Measurements from ENCODE around the gene KCNG3. TPM values are rescaled to one million over a fixed set of nuclear protein-coding genes. Genes with fewer than 3 reads are reported as not detected.

Gene KCNG3
- total RNA-seq, 1 experiment from 2014 or later = 1.3 TPM

DNA sequence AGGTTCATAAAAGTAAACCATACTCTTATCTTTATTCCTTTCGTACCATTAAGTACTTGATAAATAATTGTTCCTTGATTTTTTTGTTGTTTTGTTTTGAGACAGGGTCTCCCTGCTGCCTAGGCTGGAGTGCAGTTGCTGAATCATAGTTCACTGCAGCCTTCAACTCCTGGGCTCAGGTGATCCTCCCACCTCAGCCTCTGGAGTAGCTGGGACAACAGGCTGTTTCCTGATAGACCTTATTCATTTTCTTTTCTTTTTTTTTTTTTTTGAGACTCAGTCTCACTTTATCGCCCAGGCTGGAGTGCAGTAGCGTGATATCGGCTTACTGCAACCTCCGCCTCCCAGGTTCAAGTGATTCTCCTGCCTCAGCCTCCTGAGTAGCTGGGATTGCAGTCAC is 5.5 kb downstream of the KCNG3 start:
- CTCF ChIA-PET = no interaction called here
- Histone ChIP-seq H4K20me1 (ENCODE audit: insufficient read depth) (no peaks in the 10 kb centered on the region), H3K4me3 (no peak overlapping the region), H3K27me3 (ENCODE audit: insufficient read depth, low read depth) (no peaks in the 10 kb centered on the region), H3K36me3 (ENCODE audit: low read depth) (no peaks in the 10 kb centered on the region), H3K9me2 (ENCODE audit: insufficient read depth) (no peaks in the 10 kb centered on the region), H3K79me2 (ENCODE audit: low read depth) (no peaks in the 10 kb centered on the region; the same call in 1 of the 2 replicates), H3F3A (ENCODE audit: insufficient read depth, low read depth) (peaks cover 16% of the 10 kb centered on the region; the same call in 1 of the 2 replicates), H3K27ac (no peak overlapping the region), H3K4me2 (no peak overlapping the region), H2AFZ (no peak overlapping the region), H3K9me3 (ENCODE audit: insufficient read depth, low read depth) (no peaks in the 10 kb centered on the region), H3K4me1 (replicated peaks; ENCODE audit: insufficient read depth) (peaks cover 17% of the 10 kb centered on the region)
- intact Hi-C loops (cut with micrococcal nuclease; ENCODE audit: unreplicated experiment) = no loop called here
- POLR2A ChIA-PET (ENCODE audit: unreplicated experiment) = no interaction called here
- DNase-seq = no peak
- no peak for TF ChIP-seq EZH2 (IDR thresholded peaks at IDR 0.05; ENCODE audit: low read depth)
- TF ChIP-seq CTCF (conservative IDR thresholded peaks at IDR 0.05) = no peak
- BruUV-seq (replicated peaks) = no TSS peak

DNA sequence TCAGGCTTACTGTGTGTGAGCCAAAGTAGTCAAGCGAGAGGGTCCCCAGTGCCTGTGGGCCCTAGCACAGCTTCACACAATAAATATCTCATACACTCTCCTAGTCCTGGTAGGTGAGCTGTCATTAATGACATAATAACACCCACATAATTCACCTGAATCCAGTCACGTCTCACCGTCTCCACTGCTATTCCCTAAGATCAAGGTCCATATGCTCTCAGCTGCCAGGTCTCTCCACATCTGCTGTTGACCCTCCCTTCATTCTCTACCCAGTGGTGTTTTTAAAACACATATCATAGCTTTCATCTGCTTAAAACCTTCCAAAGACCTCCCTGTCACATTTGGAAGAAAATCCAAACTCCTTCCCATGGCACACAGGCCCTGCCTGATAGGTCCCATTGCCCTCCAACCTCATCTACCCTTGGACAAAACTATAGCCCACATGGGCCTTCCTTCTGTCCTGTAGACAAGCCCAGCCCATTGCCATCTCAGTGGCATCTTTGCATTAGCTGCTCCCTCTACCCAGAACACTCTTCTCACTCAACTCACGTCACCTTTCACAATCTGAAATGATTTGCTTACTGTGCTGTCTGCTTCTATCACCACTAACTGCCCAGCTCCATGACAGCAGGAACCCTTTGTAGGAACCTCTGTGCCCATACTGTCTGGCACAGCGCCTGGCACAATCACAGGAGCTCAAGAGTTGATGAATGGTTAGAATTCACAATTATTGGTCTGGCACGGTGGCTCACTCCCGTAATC is 7.5 kb downstream of the KCNG3 start:
- H3K9me3 ChIP-seq (ENCODE audit: insufficient read depth, low read depth) = no peaks in the 10 kb centered on the region

DNA sequence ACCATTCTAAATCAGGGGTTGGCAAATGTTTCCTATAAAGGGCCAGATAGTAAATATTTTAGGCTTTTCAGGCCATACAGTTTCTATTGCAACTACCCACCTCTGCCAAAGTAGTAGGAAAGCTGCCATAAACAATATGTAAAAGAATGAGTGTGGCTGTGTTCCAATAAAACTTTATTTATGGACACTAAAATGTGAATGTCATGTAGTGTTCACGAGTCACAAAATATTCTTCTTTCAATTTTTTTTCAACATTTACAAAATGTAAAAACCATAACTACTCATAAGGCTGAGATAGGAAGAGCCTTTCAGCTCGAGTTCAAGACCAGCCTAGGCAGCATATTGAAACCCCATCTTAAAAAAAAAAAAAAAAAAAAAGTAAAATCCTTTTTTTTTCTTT is 13.4 kb downstream of the KCNG3 start:
- H3K4me3 ChIP-seq = no peak overlapping the region
- H4K20me1 ChIP-seq (ENCODE audit: insufficient read depth) = no peaks in the 10 kb centered on the region
- no peaks in the 10 kb centered on the region for H3K9me2 ChIP-seq (ENCODE audit: insufficient read depth)
- no peaks in the 10 kb centered on the region for H3K36me3 ChIP-seq (ENCODE audit: low read depth)
- intact Hi-C loops (cut with micrococcal nuclease; ENCODE audit: unreplicated experiment) = no loop called here
- H3K27me3 ChIP-seq (ENCODE audit: insufficient read depth, low read depth) = no peaks in the 10 kb centered on the region
- CTCF ChIA-PET = interaction anchor here (0.6 kb wide), 1 partner anchor 224 kb away, joined by 5 read pairs; no protein-coding TSS in a partner anchor
- BruUV-seq (replicated peaks) = no TSS peak
- TF ChIP-seq CTCF (conservative IDR thresholded peaks at IDR 0.05) (no peak), EZH2 (IDR thresholded peaks at IDR 0.05; ENCODE audit: low read depth) (no peak)
- no peak overlapping the region for H2AFZ ChIP-seq
- no peaks in the 10 kb centered on the region for H3F3A ChIP-seq (ENCODE audit: insufficient read depth, low read depth)
- H3K4me1 ChIP-seq (replicated peaks; ENCODE audit: insufficient read depth) = no peaks in the 10 kb centered on the region
- no peaks in the 10 kb centered on the region for H3K79me2 ChIP-seq (ENCODE audit: low read depth)
- H3K4me2 ChIP-seq = no peak overlapping the region
- DNase-seq = peak in 1 of 2 experiments; percentile 23
- POLR2A ChIA-PET (ENCODE audit: unreplicated experiment) = no interaction called here
- H3K9me3 ChIP-seq (ENCODE audit: insufficient read depth, low read depth) = no peaks in the 10 kb centered on the region
- H3K27ac ChIP-seq = no peak overlapping the region

More for the DNA sequence above, 7.5 kb downstream of the KCNG3 start:
- H3K27ac ChIP-seq = no peak overlapping the region
- POLR2A ChIA-PET (ENCODE audit: unreplicated experiment) = interaction anchor here (0.6 kb wide), 1 partner anchor 57 kb away, joined by 3 read pairs; no protein-coding TSS in a partner anchor
- intact Hi-C loops (cut with micrococcal nuclease; ENCODE audit: unreplicated experiment) = no loop called here
- no peak overlapping the region for H3K4me2 ChIP-seq
- peaks cover 6% of the 10 kb centered on the region; the same call in 1 of the 2 replicates for H3K4me1 ChIP-seq (replicated peaks; ENCODE audit: insufficient read depth)
- no peaks in the 10 kb centered on the region for H3K79me2 ChIP-seq (ENCODE audit: low read depth)
- 0 out of 2 replicates have a peak, but pooled peaks cover 6% of the 10 kb centered on the region for H3F3A ChIP-seq (ENCODE audit: insufficient read depth, low read depth)
- no peaks in the 10 kb centered on the region for H4K20me1 ChIP-seq (ENCODE audit: insufficient read depth)
- H3K27me3 ChIP-seq (ENCODE audit: insufficient read depth, low read depth) = no peaks in the 10 kb centered on the region
- TF ChIP-seq CTCF (conservative IDR thresholded peaks at IDR 0.05) (no peak), EZH2 (IDR thresholded peaks at IDR 0.05; ENCODE audit: low read depth) (no peak)
- DNase-seq = no peak
- CTCF ChIA-PET = interaction anchor here (0.7 kb wide), 1 partner anchor 1815 kb away, joined by 5 read pairs; no protein-coding TSS in a partner anchor
- H2AFZ ChIP-seq = no peak overlapping the region
- no TSS peak for BruUV-seq (replicated peaks)
- no peaks in the 10 kb centered on the region for H3K9me2 ChIP-seq (ENCODE audit: insufficient read depth)
- H3K4me3 ChIP-seq = no peak overlapping the region
- H3K36me3 ChIP-seq (ENCODE audit: low read depth) = no peaks in the 10 kb centered on the region

All from PC-9 (cell line).